ENCODE measurements around the gene COG5.

Gene COG5

DNA sequence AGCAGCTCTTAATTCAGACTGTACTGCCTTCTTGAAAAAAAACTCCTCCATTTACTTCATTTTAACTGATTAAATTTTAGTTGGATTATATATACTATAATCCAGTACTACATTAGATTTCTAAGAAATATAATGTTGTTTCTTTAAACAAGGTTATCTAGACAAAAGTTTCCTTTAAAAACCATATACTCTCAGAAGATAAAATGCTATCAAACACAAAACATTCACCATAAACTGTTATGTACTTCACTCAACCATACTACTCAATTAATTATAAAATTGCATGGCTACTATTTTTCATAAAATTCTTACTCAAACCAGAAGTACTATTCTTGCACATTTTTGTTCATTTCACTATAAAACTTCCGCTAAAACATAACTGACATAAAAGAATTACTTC lies 81.1 kb downstream of the COG5 start:
- H3F3A ChIP-seq (ENCODE audit: control insufficient read depth, insufficient read depth) = no peaks in the 10 kb centered on the region
- no peaks in the 10 kb centered on the region for H3K9me3 ChIP-seq (ENCODE audit: control insufficient read depth, insufficient read depth, low read length)
- H3K27me3 ChIP-seq (ENCODE audit: control insufficient read depth, low read length) = no peaks in the 10 kb centered on the region
- H3K79me2 ChIP-seq (ENCODE audit: control insufficient read depth, low read length) = no peaks in the 10 kb centered on the region
- H4K20me1 ChIP-seq (ENCODE audit: control insufficient read depth, insufficient read depth, low read depth, low read length) = no peaks in the 10 kb centered on the region
- H3K4me3 ChIP-seq (ENCODE audit: low read length) = no peak overlapping the region
- no peaks in the 10 kb centered on the region for H3K36me3 ChIP-seq (ENCODE audit: control insufficient read depth, low read length)
- no peaks in the 10 kb centered on the region for H3K9me2 ChIP-seq (replicated peaks; ENCODE audit: control insufficient read depth, low read length)
- no peaks in the 10 kb centered on the region for H3K4me1 ChIP-seq (ENCODE audit: control insufficient read depth, low read length)
- H3K4me2 ChIP-seq (ENCODE audit: low read length) = no peak overlapping the region
- H3K27ac ChIP-seq (ENCODE audit: low read depth, low read length) = no peak overlapping the region
- no peak for TF ChIP-seq EZH2phosphoT487 (IDR thresholded peaks at IDR 0.05; ENCODE audit: borderline replicate concordance, low read length)
- TF ChIP-seq, protein P1, sequence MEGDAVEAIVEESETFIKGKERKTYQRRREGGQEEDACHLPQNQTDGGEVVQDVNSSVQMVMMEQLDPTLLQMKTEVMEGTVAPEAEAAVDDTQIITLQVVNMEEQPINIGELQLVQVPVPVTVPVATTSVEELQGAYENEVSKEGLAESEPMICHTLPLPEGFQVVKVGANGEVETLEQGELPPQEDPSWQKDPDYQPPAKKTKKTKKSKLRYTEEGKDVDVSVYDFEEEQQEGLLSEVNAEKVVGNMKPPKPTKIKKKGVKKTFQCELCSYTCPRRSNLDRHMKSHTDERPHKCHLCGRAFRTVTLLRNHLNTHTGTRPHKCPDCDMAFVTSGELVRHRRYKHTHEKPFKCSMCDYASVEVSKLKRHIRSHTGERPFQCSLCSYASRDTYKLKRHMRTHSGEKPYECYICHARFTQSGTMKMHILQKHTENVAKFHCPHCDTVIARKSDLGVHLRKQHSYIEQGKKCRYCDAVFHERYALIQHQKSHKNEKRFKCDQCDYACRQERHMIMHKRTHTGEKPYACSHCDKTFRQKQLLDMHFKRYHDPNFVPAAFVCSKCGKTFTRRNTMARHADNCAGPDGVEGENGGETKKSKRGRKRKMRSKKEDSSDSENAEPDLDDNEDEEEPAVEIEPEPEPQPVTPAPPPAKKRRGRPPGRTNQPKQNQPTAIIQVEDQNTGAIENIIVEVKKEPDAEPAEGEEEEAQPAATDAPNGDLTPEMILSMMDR (IDR thresholded peaks at IDR 0.05; ENCODE audit: low read depth, low read length, poor library complexity, severe bottlenecking) = no peak

DNA sequence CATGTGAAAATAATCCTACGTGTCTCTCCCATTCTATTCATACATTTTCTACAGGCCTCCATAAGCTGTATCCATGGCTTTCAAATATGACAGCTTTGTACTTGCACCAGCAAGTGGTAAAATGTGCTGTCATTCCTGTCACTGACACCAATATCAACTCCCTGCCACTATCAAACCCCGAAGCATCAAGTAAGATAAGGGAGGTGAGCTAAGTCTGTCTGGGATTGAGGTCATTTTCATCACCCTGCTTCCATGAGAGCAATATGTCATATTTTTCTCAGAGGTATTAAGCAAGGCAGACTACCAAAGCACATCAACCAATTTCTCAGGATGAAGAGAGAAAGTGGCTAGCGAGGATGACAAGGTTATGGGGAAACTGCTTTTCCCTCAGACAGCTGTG lies 82.8 kb downstream of the COG5 start:
- no peaks in the 10 kb centered on the region for H3K4me1 ChIP-seq (ENCODE audit: control insufficient read depth, low read length)
- H3K9me2 ChIP-seq (replicated peaks; ENCODE audit: control insufficient read depth, low read length) = no peaks in the 10 kb centered on the region
- no peaks in the 10 kb centered on the region for H3K79me2 ChIP-seq (ENCODE audit: control insufficient read depth, low read length)
- no peaks in the 10 kb centered on the region for H4K20me1 ChIP-seq (ENCODE audit: control insufficient read depth, insufficient read depth, low read depth, low read length)
- no peaks in the 10 kb centered on the region for H3F3A ChIP-seq (ENCODE audit: control insufficient read depth, insufficient read depth)
- no peak overlapping the region for H3K4me2 ChIP-seq (ENCODE audit: low read length)
- H3K27ac ChIP-seq (ENCODE audit: low read depth, low read length) = no peak overlapping the region
- H3K4me3 ChIP-seq (ENCODE audit: low read length) = no peak overlapping the region
- TF ChIP-seq, protein P1 (IDR thresholded peaks at IDR 0.05; ENCODE audit: low read depth, low read length, poor library complexity, severe bottlenecking) = no peak
- no peak for TF ChIP-seq EZH2phosphoT487 (IDR thresholded peaks at IDR 0.05; ENCODE audit: borderline replicate concordance, low read length)
- no peaks in the 10 kb centered on the region for H3K9me3 ChIP-seq (ENCODE audit: control insufficient read depth, insufficient read depth, low read length)
- H3K36me3 ChIP-seq (ENCODE audit: control insufficient read depth, low read length) = no peaks in the 10 kb centered on the region
- H3K27me3 ChIP-seq (ENCODE audit: control insufficient read depth, low read length) = no peaks in the 10 kb centered on the region

DNA sequence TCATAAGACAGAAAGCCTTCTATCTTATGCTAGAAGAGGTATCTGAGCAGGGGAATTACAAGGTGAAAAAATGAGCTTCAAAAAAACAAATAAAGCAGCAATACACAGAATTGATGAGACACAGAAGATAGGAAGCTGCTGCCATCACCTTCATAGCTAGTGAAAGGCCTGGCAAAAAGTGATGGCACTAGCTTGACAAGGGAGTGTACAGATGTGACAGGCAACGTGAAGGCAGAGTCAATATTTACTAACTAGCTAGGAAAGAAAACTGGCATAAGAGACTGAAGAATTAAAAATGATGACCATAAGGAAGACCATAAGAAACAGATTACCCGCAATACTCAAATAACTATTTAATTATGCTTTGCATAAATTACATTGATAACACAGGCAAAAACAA lies 84.4 kb downstream of the COG5 start:
- Histone ChIP-seq H3K4me2 (ENCODE audit: low read length) (no peak overlapping the region), H3K27me3 (ENCODE audit: control insufficient read depth, low read length) (no peaks in the 10 kb centered on the region), H3K4me1 (ENCODE audit: control insufficient read depth, low read length) (no peaks in the 10 kb centered on the region), H3K27ac (ENCODE audit: low read depth, low read length) (no peak overlapping the region), H3K36me3 (ENCODE audit: control insufficient read depth, low read length) (no peaks in the 10 kb centered on the region), H3K9me3 (ENCODE audit: control insufficient read depth, insufficient read depth, low read length) (no peaks in the 10 kb centered on the region), H4K20me1 (ENCODE audit: control insufficient read depth, insufficient read depth, low read depth, low read length) (no peaks in the 10 kb centered on the region), H3K4me3 (ENCODE audit: low read length) (no peak overlapping the region), H3F3A (ENCODE audit: control insufficient read depth, insufficient read depth) (no peaks in the 10 kb centered on the region), H3K79me2 (ENCODE audit: control insufficient read depth, low read length) (no peaks in the 10 kb centered on the region), H3K9me2 (replicated peaks; ENCODE audit: control insufficient read depth, low read length) (no peaks in the 10 kb centered on the region)
- no peak for TF ChIP-seq EZH2phosphoT487 (IDR thresholded peaks at IDR 0.05; ENCODE audit: borderline replicate concordance, low read length)
- TF ChIP-seq, protein P1 (IDR thresholded peaks at IDR 0.05; ENCODE audit: low read depth, low read length, poor library complexity, severe bottlenecking) = no peak

DNA sequence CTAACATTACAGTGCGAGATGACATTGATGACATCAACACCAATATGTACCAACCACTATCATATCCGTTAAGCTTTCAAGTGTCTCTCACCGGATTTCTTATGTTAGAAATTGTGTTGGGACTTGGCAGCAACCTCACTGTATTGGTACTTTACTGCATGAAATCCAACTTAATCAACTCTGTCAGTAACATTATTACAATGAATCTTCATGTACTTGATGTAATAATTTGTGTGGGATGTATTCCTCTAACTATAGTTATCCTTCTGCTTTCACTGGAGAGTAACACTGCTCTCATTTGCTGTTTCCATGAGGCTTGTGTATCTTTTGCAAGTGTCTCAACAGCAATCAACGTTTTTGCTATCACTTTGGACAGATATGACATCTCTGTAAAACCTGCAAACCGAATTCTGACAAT lies 89.6 kb downstream of the COG5 start:
- H3K4me1 ChIP-seq (ENCODE audit: control insufficient read depth, low read length) = peaks cover 7% of the 10 kb centered on the region
- H3F3A ChIP-seq (ENCODE audit: control insufficient read depth, insufficient read depth) = no peaks in the 10 kb centered on the region
- H3K27me3 ChIP-seq (ENCODE audit: control insufficient read depth, low read length) = no peaks in the 10 kb centered on the region
- no peaks in the 10 kb centered on the region for H3K9me2 ChIP-seq (replicated peaks; ENCODE audit: control insufficient read depth, low read length)
- H3K79me2 ChIP-seq (ENCODE audit: control insufficient read depth, low read length) = no peaks in the 10 kb centered on the region
- TF ChIP-seq EZH2phosphoT487 (IDR thresholded peaks at IDR 0.05; ENCODE audit: borderline replicate concordance, low read length) = no peak
- TF ChIP-seq, protein P1 (IDR thresholded peaks at IDR 0.05; ENCODE audit: low read depth, low read length, poor library complexity, severe bottlenecking) = no peak
- no peaks in the 10 kb centered on the region for H3K9me3 ChIP-seq (ENCODE audit: control insufficient read depth, insufficient read depth, low read length)
- H4K20me1 ChIP-seq (ENCODE audit: control insufficient read depth, insufficient read depth, low read depth, low read length) = no peaks in the 10 kb centered on the region
- no peak overlapping the region for H3K4me2 ChIP-seq (ENCODE audit: low read length)
- H3K27ac ChIP-seq (ENCODE audit: low read depth, low read length) = no peak overlapping the region
- H3K36me3 ChIP-seq (ENCODE audit: control insufficient read depth, low read length) = no peaks in the 10 kb centered on the region
- no peak overlapping the region for H3K4me3 ChIP-seq (ENCODE audit: low read length)

All from DOHH2 (cell line).